ENCODE data around the gene SHC3.

GRCh38 chr9:89024727-89025126 is 153.9 kb downstream of the SHC3 start:
- TF ChIP-seq EZH2 (IDR thresholded peaks at IDR 0.05; ENCODE audit: low read depth, unreplicated experiment) (no peak), CTCF (conservative IDR thresholded peaks at IDR 0.05; ENCODE audit: low read depth in 2 of 2) (no peak), EZH2phosphoT487 (IDR thresholded peaks at IDR 0.05; ENCODE audit: unreplicated experiment) (no peak), STAT1 (IDR thresholded peaks at IDR 0.05; ENCODE audit: unreplicated experiment) (no peak), JUNB (IDR thresholded peaks at IDR 0.05; ENCODE audit: unreplicated experiment) (no peak), REST (IDR thresholded peaks at IDR 0.05; ENCODE audit: unreplicated experiment) (no peak), ZNF331 (CRISPR knock-in tag; IDR thresholded peaks at IDR 0.05; ENCODE audit: low read depth) (no peak), POLR2AphosphoS5 (IDR thresholded peaks at IDR 0.05; ENCODE audit: low read depth) (no peak), NANOG (IDR thresholded peaks at IDR 0.05; ENCODE audit: borderline replicate concordance) (no peak), CREB1 (CRISPR knock-in tag; IDR thresholded peaks at IDR 0.05; ENCODE audit: low read depth) (no peak)

All from GM23338 (cell line).